ENCODE measurements around the gene MT1B. TPM values are rescaled to one million over a fixed set of nuclear protein-coding genes. Genes with fewer than 3 reads are reported as not detected.

Gene MT1B
- total RNA-seq, 1 donor from 2014 or later: not detected

DNA sequence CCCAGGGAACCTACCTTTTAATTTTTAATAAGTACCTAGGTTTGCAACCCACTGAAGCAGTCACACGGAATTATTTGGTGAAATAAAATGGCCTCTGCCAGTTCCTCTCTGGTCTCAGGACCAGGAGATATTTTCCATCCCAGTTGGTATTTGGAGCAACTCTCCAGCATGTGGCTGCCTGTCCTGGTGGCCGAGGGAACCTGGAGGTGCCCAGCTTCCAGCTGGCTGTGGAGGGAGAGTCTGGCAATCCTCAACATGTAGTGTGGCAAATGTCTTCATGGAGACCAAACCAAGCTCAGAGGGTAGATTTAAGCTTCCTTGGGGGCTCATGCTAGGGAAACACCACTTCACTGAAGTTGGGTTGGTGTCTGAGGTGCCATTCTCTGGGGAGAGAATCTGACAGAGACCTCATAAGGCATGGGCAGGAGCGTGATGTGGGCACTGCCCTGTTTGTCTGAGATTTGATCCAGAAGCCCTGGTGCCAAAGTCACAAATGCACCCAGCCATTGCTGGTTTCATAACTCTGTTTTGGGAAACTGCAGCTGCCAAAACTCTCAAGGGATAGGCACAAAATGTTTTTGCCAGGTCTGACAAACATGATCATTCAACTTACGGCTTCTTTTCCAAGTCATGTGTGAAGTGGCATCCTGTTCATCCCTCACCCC is 33.4 kb downstream of the MT1B start:
- no peak for DNase-seq

DNA sequence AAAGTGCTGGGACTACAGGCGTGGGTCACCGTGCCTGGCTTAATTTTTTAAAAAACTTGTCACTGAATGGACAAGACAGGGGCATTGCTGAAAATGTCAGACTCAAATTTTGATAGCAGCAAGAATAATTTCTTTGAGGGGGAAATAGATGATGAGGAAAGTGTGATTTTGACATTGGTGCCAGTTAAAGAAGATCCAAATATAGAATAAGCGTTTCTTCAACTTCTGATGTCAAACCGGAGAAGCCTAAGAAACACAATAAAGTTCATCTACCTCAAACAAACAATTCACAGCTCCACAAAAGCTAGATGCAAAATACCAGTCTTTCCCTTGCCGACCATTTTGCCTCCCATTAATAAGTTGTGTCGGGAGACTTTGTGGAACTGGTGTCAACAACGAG is 35.1 kb downstream of the MT1B start:
- DNase-seq: no peak

DNA sequence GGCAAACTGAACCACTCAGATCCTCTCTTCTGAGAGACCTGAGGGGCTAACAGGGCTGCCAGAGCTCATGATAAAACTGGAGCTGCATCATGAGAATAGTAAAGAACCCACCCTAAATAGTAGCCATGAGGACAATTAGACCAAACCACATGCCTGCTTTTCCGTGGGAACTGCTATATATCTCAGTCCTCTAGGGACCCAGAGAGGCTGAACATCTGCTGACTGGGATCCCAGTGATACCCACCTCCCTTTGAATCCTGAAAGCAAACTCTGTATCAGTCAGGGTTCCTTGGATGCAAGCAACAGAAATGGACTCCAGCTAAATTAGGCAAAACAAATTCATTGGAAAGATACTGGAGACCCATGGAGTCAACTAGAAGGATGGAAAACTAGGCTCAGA is 37.1 kb downstream of the MT1B start:
- no peak for DNase-seq

DNA sequence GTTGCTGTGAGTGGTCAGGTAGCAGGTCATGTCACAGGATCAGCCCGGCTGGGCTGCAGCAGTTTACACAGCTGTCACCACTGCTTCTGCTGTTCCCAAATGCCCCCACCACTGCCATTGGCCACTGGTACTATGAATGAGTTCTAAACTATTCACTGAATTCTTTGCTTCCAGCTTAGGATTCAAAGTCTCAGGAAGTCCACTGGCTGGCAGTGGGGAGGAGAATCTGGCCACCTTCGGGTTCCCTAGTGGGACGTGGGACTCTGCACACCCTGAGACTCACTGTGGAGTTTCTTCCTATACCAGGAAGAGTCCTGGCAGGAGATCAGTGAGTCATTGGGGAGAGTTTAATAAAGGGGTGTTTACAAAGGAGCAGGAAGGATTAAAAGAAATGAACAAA is 37.5 kb downstream of the MT1B start:
- DNase-seq: no peak

DNA sequence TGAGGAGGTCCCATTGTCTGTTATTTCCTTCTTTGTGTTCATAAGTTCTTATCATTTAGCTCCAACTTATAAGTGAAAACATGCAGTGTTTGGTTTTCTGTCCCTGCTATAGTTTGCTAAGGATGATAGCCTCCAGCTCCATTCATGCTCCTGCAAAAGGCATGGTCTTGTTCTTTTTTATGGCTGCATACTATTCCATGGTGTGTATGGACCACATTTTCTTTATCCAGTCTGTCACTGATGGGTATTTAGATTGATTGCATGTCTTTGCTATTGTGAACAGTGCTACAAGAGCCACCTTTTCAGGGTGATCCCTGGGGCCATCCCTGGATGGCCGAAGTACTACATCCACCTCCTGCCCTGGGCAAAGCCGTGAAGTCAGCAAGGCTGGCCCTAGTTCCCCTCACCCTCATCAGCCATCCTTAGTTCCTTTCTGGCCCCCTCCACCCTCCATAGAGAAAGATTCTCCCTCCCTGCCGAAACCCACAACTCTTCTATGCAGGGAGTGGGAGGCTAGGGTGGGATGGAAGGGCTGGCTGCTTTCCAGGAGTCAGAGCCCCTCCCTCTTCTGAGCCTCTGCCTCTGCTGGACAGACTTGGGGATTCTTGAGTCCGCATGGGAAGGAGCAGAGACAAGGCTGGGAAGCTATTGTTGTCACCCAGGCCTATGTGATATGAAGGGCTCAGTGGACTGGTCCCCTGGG is 38.9 kb downstream of the MT1B start:
- DNase-seq: no peak

DNA sequence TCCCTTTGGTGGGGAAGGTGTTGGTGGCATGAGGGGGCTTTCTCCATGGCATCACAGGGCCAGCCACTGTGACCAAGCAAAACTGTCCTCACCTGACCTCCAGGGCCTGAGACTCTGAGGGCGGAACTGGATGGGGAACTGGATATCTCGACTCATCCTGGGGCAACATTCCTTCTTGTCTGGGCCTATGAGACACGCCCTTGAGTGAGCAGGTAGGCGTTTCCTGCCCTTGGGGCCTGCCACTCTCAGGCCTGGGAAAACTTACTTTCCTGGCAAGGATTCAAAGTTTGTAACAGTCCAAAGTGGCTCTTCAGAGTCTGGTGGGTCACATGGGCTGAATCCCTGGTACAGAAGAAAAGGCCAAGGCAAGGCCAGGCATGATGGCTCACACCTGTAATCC is 40.2 kb downstream of the MT1B start:
- peak; percentile 31 for DNase-seq

DNA sequence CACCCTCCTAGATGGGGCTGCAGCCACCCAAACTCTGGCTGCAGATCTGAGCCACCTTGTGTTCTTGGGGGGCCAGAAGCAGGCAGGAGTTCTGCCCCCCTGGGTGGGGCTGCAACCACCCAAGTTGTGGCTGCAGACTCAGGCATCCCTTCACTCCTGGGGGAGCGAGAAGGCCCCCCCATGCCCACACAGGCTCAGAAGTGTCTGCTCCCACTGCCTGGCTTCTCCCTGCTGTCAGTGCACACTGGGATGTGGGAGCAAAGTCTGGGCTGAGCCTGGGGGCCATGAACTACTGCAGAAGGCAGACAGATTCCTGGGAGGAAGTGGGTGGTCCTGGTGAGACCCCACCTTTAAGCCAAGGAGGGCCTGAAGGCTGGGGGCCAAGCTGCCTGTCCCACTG is 43.6 kb downstream of the MT1B start:
- no peak for DNase-seq

DNA sequence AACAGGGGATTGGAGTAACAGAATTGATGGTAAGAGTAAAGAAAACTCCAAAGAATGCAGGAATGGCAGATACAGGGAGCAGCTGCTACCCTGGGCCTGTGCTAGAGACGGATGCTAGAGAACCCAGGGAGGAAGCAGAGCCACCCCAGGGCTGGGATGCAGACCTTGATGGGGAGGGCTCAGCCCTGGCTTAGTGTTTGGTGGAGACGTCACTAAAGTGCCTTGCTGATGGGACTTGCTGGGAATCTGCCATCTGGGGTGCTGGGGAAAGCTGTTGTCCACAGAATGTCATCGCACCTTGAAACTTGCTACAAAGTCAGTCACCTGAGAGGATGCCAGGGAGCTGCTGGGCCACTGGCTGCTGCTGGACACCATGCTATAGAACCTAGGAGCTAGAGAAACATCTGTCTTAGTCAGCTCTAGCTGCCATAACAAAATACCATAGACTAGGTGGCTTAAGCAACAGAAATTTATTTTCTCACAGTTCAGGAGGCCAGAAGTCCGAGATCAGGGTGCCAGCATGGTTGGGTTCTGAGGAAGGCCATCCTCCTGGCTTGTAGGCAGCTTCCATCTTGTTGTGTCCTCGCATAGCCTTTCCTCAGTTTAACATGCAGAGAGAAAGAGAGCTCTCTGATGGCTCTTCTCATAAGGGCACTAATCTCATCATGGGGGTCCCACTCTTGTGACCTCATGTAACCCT is 45.9 kb downstream of the MT1B start:
- DNase-seq: no peak

DNA sequence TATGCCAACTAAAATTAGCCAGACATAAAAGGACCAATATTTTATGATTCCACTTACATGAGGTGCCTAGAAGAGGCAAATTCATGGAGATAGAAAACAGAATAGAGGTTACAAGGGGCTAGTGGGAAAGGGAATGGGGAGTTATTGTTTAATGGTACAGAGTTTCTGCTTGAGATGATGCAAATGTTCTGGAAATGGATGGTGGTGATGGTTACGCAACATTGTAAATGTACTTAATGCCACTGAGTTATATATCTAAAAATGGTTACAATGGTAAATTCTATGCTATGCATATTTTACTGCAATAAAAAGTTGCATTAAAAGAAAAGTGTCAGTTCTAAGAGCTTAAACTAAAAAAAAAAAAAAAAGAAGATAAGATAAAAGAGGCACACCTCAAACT is 48.5 kb downstream of the MT1B start:
- DNase-seq: no peak

DNA sequence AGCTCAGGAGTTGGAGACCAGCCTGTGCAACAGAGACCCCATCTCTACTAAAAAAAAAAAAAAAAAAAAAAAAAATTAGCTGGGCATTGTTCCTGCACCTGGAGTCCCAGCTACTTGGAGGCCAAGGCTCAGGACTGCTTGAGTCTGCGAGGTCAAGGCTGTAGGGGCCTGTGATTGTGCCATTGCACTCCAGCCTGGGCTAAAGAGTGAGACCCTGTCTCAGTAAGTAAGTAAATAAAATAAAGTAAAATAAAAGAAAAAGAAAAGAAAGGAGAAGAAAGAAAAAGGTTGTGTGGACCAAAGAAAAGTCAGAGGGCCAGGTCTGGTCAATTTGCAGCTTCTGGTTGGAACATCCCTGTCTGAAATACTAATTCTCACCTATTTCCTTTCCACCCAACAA is 48.9 kb downstream of the MT1B start:
- no peak for DNase-seq

DNA sequence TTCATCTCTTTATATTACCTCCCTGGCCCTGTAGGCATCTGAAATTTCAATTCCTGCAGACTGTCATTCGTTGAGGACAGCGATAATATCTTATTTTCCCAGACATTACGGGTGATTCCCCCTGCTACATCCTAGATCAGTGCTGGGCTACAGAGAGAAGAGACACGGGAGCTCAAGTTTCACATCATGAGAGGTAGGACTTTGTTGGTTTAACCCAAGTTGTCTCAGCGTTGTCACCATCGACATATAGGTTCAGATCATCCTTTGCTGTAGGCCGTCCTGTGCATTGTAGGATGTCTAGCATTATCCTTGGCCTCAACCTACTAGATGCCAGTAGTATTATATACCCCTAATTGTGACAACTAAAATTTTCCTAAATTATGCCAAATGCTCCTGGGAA is 49.8 kb downstream of the MT1B start:
- DNase-seq: no peak

Other genes starting within 250 kb of the MT1B start
- 124 TPM for gene AMFR, start 226.3 kb upstream of the MT1B start, total RNA-seq
- gene NUDT21, start 200.6 kb upstream of the MT1B start, total RNA-seq: 81.8 TPM
- gene OGFOD1, start 200.3 kb upstream of the MT1B start, total RNA-seq: 61.0 TPM
- gene BBS2, start 131.9 kb upstream of the MT1B start, total RNA-seq: 55.0 TPM
- gene MT4, start 86.8 kb upstream of the MT1B start, total RNA-seq: not detected
- gene MT3, start 62.4 kb upstream of the MT1B start, total RNA-seq: not detected
- 3.0 TPM for gene MT2A, start 43.3 kb upstream of the MT1B start, total RNA-seq
- gene MT1E, start 26.1 kb upstream of the MT1B start, total RNA-seq: 16.3 TPM
- 1.7 TPM for gene MT1M, start 19.2 kb upstream of the MT1B start, total RNA-seq
- gene MT1A, start 13.2 kb upstream of the MT1B start, total RNA-seq: not detected
- 8.2 TPM for gene MT1F, start 6.1 kb downstream of the MT1B start, total RNA-seq
- not detected for gene MT1G, start 16.2 kb downstream of the MT1B start, total RNA-seq
- gene MT1H, start 17.9 kb downstream of the MT1B start, total RNA-seq: not detected
- gene MT1X, start 30.6 kb downstream of the MT1B start, total RNA-seq: 55.9 TPM
- 52.8 TPM for gene NUP93, start 78.2 kb downstream of the MT1B start, total RNA-seq
- not detected for gene SLC12A3, start 213.3 kb downstream of the MT1B start, total RNA-seq

Measured in tongue (tissue), 2 donors.